PC-3 (cell line): ENCODE data around the gene CHI3L2. TPM values are rescaled to one million over a fixed set of nuclear protein-coding genes. Genes with fewer than 3 reads are reported as not detected.

Experiments used
- ATAC-seq: fragments of 200-7000 bp; cut with Tn5 transposase; 2 replicates; pipeline ENCODE4 v1.9.1; 2020; ENCODE audit warnings: mild to moderate bottlenecking, moderate library complexity
- BruUV-seq: library from RNA; stranded (reverse); fragments of 400-500 nt; replicated peaks from 2 replicates; lab custom pipeline; 2021; lab: Mats Ljungman, UMichigan
- CTCF ChIA-PET: fragments of 300-600 bp; sonication (Branson Sonifier 250); formaldehyde crosslinking; loops from one replicate; lab custom pipeline; 2022; ENCODE audit warnings: antibody characterized with exemption; lab: Charles Lee
- POLR2A ChIA-PET: fragments of 300-600 bp; sonication (Branson Sonifier 250); formaldehyde crosslinking; loops from one replicate; lab custom pipeline; 2022; ENCODE audit warnings: antibody characterized with exemption; ENCODE audit not compliant: unreplicated experiment; lab: Charles Lee
- DNase-seq: peaks from one replicate; pipeline ENCODE4 v3.0.0-alpha.2; 2015
- H2AFZ ChIP-seq: fragments of 300-600 bp; sonication (generic); 2 replicates; pipeline ENCODE4 v1.6.0; 2016; ENCODE audit warnings: antibody characterized with exemption, low read length
- H3F3A ChIP-seq: fragments of 300-600 bp; sonication (generic); one replicate; pipeline ENCODE4 v1.6.0; 2017; ENCODE audit warnings: antibody characterized with exemption, low read length, control low read depth, mild to moderate bottlenecking; ENCODE audit not compliant: unreplicated experiment
- H3K27ac ChIP-seq: fragments of 300-600 bp; sonication (generic); 2 replicates; pipeline ENCODE4 v1.5.1; 2016; ENCODE audit warnings: mild to moderate bottlenecking, low read length
- H3K27me3 ChIP-seq: fragments of 300-600 bp; sonication (generic); 2 replicates; pipeline ENCODE4 v1.6.1; 2016; ENCODE audit warnings: low read length, mixed read lengths
- H3K36me3 ChIP-seq: fragments of 300-600 bp; sonication (generic); 2 replicates; pipeline ENCODE4 v1.6.1; 2016; ENCODE audit warnings: low read depth, mixed run types, low read length, mixed read lengths
- H3K4me1 ChIP-seq: fragments of 300-600 bp; sonication (generic); 2 replicates; pipeline ENCODE4 v1.5.1; 2016; ENCODE audit warnings: low read length; ENCODE audit not compliant: insufficient read depth
- H3K4me2 ChIP-seq: fragments of 300-600 bp; sonication (generic); 2 replicates; pipeline ENCODE4 v1.6.0; 2016; ENCODE audit warnings: low read length
- H3K4me3 ChIP-seq: fragments of 300-600 bp; sonication (generic); 2 replicates; pipeline ENCODE4 v1.5.1; 2016; ENCODE audit warnings: mild to moderate bottlenecking, low read length, mixed read lengths
- H3K79me2 ChIP-seq: fragments of 300-600 bp; sonication (generic); 2 replicates; pipeline ENCODE4 v1.6.1; 2017; ENCODE audit warnings: low read length, mixed read lengths
- H3K9ac ChIP-seq: fragments of 300-600 bp; sonication (generic); 2 replicates; pipeline ENCODE4 v1.6.0; 2016; ENCODE audit warnings: mild to moderate bottlenecking, low read length
- H3K9me2 ChIP-seq: fragments of 300-600 bp; sonication (generic); replicated peaks from 2 replicates; pipeline ENCODE4 v1.6.1; 2016; ENCODE audit warnings: mixed run types, low read length, mixed read lengths
- H3K9me3 ChIP-seq: fragments of 300-600 bp; sonication (generic); 2 replicates; pipeline ENCODE4 v1.6.1; 2016; ENCODE audit warnings: low read length, mixed read lengths
- H4K20me1 ChIP-seq: fragments of 300-600 bp; sonication (generic); 2 replicates; pipeline ENCODE4 v1.6.1; 2016; ENCODE audit warnings: low read length, mixed read lengths
- EZH2 ChIP-seq: fragments of 300-600 bp; sonication (generic); IDR thresholded peaks from one replicate; pipeline ENCODE4 v1.6.1; 2017; ENCODE audit warnings: antibody characterized with exemption, mild to moderate bottlenecking, low read length; ENCODE audit not compliant: unreplicated experiment
- EZH2phosphoT487 ChIP-seq: fragments of 300-600 bp; sonication (generic); IDR thresholded peaks from 2 replicates; pipeline ENCODE4 v1.6.1; 2018; ENCODE audit warnings: mild to moderate bottlenecking, antibody characterized with exemption, low read length, borderline replicate concordance
- intact Hi-C: fragments of 100-400 bp; cut with micrococcal nuclease; formaldehyde crosslinking; loops from 2 replicates; pipeline ENCODE4 v1.9.0; 2023
- total RNA-seq: library from RNA; depleted of rRNA; stranded (reverse); fragments of >200 nt; gene quantifications from 2 replicates; pipeline ENCODE4 v1.2.3, GENCODE V29; 2014
- TF ChIP-seq, protein P1 (sequence below): fragments of 300-600 bp; sonication (generic); conservative IDR thresholded peaks from 2 replicates; pipeline ENCODE4 v1.5.1; 2017; ENCODE audit warnings: antibody characterized with exemption, low read depth, mild to moderate bottlenecking, low read length

Gene CHI3L2
- total RNA-seq, 1 experiment from 2014 or later: 0.55 TPM

DNA sequence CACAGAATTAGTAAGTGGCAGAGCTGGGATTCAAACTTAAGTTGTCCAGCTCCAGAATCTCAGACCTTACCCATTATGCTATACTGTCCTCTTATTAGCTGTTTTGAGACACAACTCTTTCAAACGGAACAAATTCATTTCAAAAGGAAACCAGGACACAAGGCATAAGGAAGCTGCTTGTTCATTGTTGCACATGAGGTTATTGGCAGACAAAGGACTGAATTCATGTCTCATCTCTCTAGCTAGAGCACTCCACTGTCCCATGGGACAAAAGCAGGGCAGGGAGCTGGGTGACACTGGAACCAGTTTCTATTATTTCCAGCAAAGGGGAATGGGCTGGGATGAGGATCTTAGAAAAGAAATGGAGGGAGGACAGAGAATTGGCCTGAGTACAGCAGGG is 26.4 kb downstream of the CHI3L2 start:
- Histone ChIP-seq H3K27ac (no peak overlapping the region), H3K36me3 (no peaks in the 10 kb centered on the region), H4K20me1 (no peaks in the 10 kb centered on the region), H3K9me2 (no peaks in the 10 kb centered on the region), H2AFZ (no peak overlapping the region), H3K4me3 (no peak overlapping the region), H3K4me1 (no peaks in the 10 kb centered on the region), H3K9ac (no peak overlapping the region), H3K27me3 (peaks cover 36% of the 10 kb centered on the region; the same call in 1 of the 2 replicates), H3F3A (no peaks in the 10 kb centered on the region), H3K9me3 (no peaks in the 10 kb centered on the region), H3K4me2 (no peak overlapping the region), H3K79me2 (no peaks in the 10 kb centered on the region)
- ATAC-seq (no peak), DNase-seq (no peak)
- ChIA-PET CTCF (no interaction called here), POLR2A (no interaction called here)
- TF ChIP-seq EZH2 (no peak), EZH2phosphoT487 (no peak)
- TF ChIP-seq, protein P1, sequence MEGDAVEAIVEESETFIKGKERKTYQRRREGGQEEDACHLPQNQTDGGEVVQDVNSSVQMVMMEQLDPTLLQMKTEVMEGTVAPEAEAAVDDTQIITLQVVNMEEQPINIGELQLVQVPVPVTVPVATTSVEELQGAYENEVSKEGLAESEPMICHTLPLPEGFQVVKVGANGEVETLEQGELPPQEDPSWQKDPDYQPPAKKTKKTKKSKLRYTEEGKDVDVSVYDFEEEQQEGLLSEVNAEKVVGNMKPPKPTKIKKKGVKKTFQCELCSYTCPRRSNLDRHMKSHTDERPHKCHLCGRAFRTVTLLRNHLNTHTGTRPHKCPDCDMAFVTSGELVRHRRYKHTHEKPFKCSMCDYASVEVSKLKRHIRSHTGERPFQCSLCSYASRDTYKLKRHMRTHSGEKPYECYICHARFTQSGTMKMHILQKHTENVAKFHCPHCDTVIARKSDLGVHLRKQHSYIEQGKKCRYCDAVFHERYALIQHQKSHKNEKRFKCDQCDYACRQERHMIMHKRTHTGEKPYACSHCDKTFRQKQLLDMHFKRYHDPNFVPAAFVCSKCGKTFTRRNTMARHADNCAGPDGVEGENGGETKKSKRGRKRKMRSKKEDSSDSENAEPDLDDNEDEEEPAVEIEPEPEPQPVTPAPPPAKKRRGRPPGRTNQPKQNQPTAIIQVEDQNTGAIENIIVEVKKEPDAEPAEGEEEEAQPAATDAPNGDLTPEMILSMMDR: no peak
- intact Hi-C loops: no loop called here
- no TSS peak for BruUV-seq

DNA sequence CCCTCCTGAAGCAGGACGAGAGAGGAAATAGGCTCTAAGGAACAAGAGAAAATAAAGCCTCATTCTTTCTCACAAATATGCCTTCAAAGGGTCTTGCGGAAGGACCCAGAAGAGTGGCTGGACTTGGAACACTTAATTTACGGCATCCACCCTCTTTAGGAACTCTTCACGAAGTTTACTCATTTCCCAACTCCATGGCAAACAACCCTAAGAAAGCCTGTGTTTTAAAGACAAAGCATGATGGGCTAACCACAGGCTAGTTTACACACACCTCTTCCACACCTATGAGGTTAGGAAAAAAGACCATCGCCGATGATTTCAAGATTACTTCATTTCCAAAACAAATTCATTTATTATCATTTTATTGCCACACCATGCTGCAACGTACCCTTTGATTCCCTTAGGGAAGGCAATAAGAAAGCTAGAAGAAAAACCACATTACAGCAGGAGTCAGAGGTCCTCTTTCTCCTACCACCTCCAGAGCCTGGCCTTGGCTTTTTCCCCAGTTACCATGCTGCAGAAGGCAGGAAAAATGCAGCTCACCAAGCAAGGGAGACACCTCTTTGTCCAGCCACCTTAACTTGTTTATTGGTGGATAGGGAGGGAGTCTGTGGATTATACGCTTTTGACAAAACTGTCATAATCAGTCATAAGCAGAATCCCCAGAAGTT is 29.6 kb downstream of the CHI3L2 start:
- no TSS peak for BruUV-seq
- TF ChIP-seq EZH2phosphoT487 (no peak), EZH2 (no peak)
- TF ChIP-seq, protein P1: no peak

DNA sequence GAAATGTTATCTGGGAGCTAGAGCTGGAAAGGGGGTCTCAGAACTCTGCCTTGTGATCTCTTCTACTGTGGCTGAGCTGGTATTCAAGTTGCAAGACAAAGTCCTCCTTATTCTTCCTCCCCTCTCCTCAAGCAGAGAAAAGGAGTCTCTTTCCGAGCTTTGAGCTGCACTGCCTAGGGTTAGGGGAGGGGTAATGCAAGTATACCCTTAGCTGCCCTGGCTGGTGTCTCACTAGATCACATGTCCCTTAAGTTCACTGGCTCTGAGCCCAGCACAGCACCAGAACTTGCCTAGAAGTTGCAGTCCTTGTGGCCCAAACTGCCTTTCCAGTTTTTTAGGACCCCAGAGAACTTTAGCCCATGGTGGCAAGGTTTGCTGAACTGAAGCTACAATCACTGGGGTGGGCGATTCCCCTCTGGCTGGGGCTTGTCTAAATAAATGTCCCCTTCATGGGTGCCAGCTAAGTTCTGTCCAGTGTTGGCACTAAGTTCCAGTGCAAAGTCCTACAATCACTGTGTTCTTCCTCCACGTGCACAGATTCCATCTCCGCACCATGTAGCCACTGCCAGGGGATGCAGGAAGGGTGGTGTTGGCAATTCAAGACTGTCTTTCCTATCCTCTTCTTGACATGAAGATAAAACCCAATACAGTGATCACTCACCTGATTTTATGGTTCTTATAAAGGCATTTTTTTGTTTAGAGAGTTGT is 40.4 kb downstream of the CHI3L2 start:
- no peak overlapping the region for H3K4me2 ChIP-seq
- CTCF ChIA-PET: no interaction called here
- H2AFZ ChIP-seq: no peak overlapping the region
- no peak overlapping the region for H3K27ac ChIP-seq
- DNase-seq (no peak), ATAC-seq (no peak)
- 0 out of 2 replicates have a peak, but pooled peaks cover 7% of the 10 kb centered on the region for H3K27me3 ChIP-seq
- no peaks in the 10 kb centered on the region for H3K79me2 ChIP-seq
- no peaks in the 10 kb centered on the region for H4K20me1 ChIP-seq
- TF ChIP-seq, protein P1: no peak
- TF ChIP-seq EZH2phosphoT487 (no peak), EZH2 (no peak)
- H3K9me3 ChIP-seq: no peaks in the 10 kb centered on the region
- no peak overlapping the region for H3K9ac ChIP-seq
- H3K4me1 ChIP-seq: no peaks in the 10 kb centered on the region
- intact Hi-C loops: no loop called here
- no peaks in the 10 kb centered on the region for H3F3A ChIP-seq
- POLR2A ChIA-PET: no interaction called here
- BruUV-seq: no TSS peak
- H3K4me3 ChIP-seq: no peak overlapping the region
- H3K9me2 ChIP-seq: no peaks in the 10 kb centered on the region
- no peaks in the 10 kb centered on the region for H3K36me3 ChIP-seq

More for the DNA sequence above, 29.6 kb downstream of the CHI3L2 start:
- H2AFZ ChIP-seq: no peak overlapping the region
- no peak overlapping the region for H3K27ac ChIP-seq
- CTCF ChIA-PET: no interaction called here
- H3F3A ChIP-seq: no peaks in the 10 kb centered on the region
- no peaks in the 10 kb centered on the region for H3K9me3 ChIP-seq
- intact Hi-C loops: no loop called here
- no peaks in the 10 kb centered on the region for H4K20me1 ChIP-seq
- H3K4me2 ChIP-seq: no peak overlapping the region
- DNase-seq (no peak), ATAC-seq (no peak)
- no peak overlapping the region for H3K4me3 ChIP-seq
- no peaks in the 10 kb centered on the region for H3K9me2 ChIP-seq
- no peak overlapping the region for H3K9ac ChIP-seq
- no peaks in the 10 kb centered on the region for H3K36me3 ChIP-seq
- no peaks in the 10 kb centered on the region for H3K79me2 ChIP-seq
- H3K27me3 ChIP-seq: peaks cover 28% of the 10 kb centered on the region; the same call in 1 of the 2 replicates
- POLR2A ChIA-PET: no interaction called here
- H3K4me1 ChIP-seq: no peaks in the 10 kb centered on the region
